ENCODE data around the gene SGO2. TPM values are rescaled to one million over a fixed set of nuclear protein-coding genes. Genes with fewer than 3 reads are reported as not detected.

SGO2 gene
- total RNA-seq, 1 donor from 2014 or later = 6.6 TPM

- Mint-ChIP-seq H3K4me3 (ENCODE audit: unreplicated experiment) (no peak overlapping the region), H3K4me1 (ENCODE audit: low read depth, unreplicated experiment) (no peaks in the 10 kb centered on the region), H3K36me3 (ENCODE audit: unreplicated experiment) (no peaks in the 10 kb centered on the region), H3K27ac (ENCODE audit: unreplicated experiment) (no peak overlapping the region), H3K27me3 (ENCODE audit: unreplicated experiment) (no peaks in the 10 kb centered on the region), H3K9me3 (ENCODE audit: unreplicated experiment) (no peaks in the 10 kb centered on the region)
- no peak for TF ChIP-seq CTCF (IDR thresholded peaks at IDR 0.05; ENCODE audit: partially characterized antibody, unreplicated experiment)
- DNase-seq = no peak
Measured at GRCh38 chr2:200617156-200618053, 91.4 kb downstream of the SGO2 start.

- Mint-ChIP-seq H3K4me3 (ENCODE audit: unreplicated experiment) (no peak overlapping the region), H3K27me3 (ENCODE audit: unreplicated experiment) (peaks cover under 1% of the 10 kb centered on the region), H3K4me1 (ENCODE audit: low read depth, unreplicated experiment) (no peaks in the 10 kb centered on the region), H3K9me3 (ENCODE audit: unreplicated experiment) (no peaks in the 10 kb centered on the region), H3K36me3 (ENCODE audit: unreplicated experiment) (no peaks in the 10 kb centered on the region), H3K27ac (ENCODE audit: unreplicated experiment) (no peak overlapping the region)
- TF ChIP-seq CTCF (IDR thresholded peaks at IDR 0.05; ENCODE audit: partially characterized antibody, unreplicated experiment) = no peak
- no peak for DNase-seq
Measured at GRCh38 chr2:200618054-200618419, 92.0 kb downstream of the SGO2 start.

GRCh38 chr2:200618590-200619021, 92.6 kb downstream of the SGO2 start:
- TF ChIP-seq CTCF (IDR thresholded peaks at IDR 0.05; ENCODE audit: partially characterized antibody, unreplicated experiment) = no peak
- no peak for DNase-seq
- H3K9me3 Mint-ChIP-seq (ENCODE audit: unreplicated experiment) = no peaks in the 10 kb centered on the region
- peaks cover 1% of the 10 kb centered on the region for H3K27me3 Mint-ChIP-seq (ENCODE audit: unreplicated experiment)
- H3K4me1 Mint-ChIP-seq (ENCODE audit: low read depth, unreplicated experiment) = no peaks in the 10 kb centered on the region
- no peak overlapping the region for H3K4me3 Mint-ChIP-seq (ENCODE audit: unreplicated experiment)
- no peak overlapping the region for H3K27ac Mint-ChIP-seq (ENCODE audit: unreplicated experiment)
- H3K36me3 Mint-ChIP-seq (ENCODE audit: unreplicated experiment) = no peaks in the 10 kb centered on the region

GRCh38 chr2:200619279-200619678, 93.3 kb downstream of the SGO2 start:
- H3K27ac Mint-ChIP-seq (ENCODE audit: unreplicated experiment) = no peak overlapping the region
- no peaks in the 10 kb centered on the region for H3K36me3 Mint-ChIP-seq (ENCODE audit: unreplicated experiment)

More at GRCh38 chr2:200619279-200619678, 93.3 kb downstream of the SGO2 start:
- no peak for DNase-seq
- H3K9me3 Mint-ChIP-seq (ENCODE audit: unreplicated experiment) = no peaks in the 10 kb centered on the region
- H3K27me3 Mint-ChIP-seq (ENCODE audit: unreplicated experiment) = peaks cover 1% of the 10 kb centered on the region
- H3K4me1 Mint-ChIP-seq (ENCODE audit: low read depth, unreplicated experiment) = no peaks in the 10 kb centered on the region
- no peak for TF ChIP-seq CTCF (IDR thresholded peaks at IDR 0.05; ENCODE audit: partially characterized antibody, unreplicated experiment)
- no peak overlapping the region for H3K4me3 Mint-ChIP-seq (ENCODE audit: unreplicated experiment)
